RWPE2 (cell line): Measurements from ENCODE around the gene MED15.

Experiments
- ATAC-seq: fragments of 200-7000 bp; cut with Tn5 transposase; 3 replicates; pipeline ENCODE4 v1.9.1; 2021; ENCODE audit warnings: low read depth
- DNase-seq: peaks from one replicate; pipeline ENCODE4 v3.0.0-alpha.2; 2020; ENCODE audit warnings: low spot score
- H3K27ac ChIP-seq: fragments of 450-650 bp; 2 replicates; pipeline ENCODE4 v1.5.1; 2017; ENCODE audit warnings: mild to moderate bottlenecking; ENCODE audit not compliant: poor library complexity, severe bottlenecking
- H3K27me3 ChIP-seq: fragments of 250-450 bp; sonication (Bioruptor Pico); 2 replicates; pipeline ENCODE4 v1.5.1; 2021; ENCODE audit warnings: mild to moderate bottlenecking, moderate library complexity; ENCODE audit not compliant: insufficient read depth, poor library complexity, severe bottlenecking
- H3K36me3 ChIP-seq: fragments of 250-450 bp; sonication (Bioruptor Pico); 2 replicates; pipeline ENCODE4 v1.5.1; 2020; ENCODE audit warnings: low read depth, mild to moderate bottlenecking, moderate library complexity
- H3K4me1 ChIP-seq: fragments of 250-450 bp; sonication (Bioruptor Pico); 2 replicates; pipeline ENCODE4 v1.5.1; 2021; ENCODE audit warnings: mild to moderate bottlenecking, moderate library complexity; ENCODE audit not compliant: insufficient read depth, poor library complexity, severe bottlenecking
- H3K4me3 ChIP-seq: fragments of 250-450 bp; sonication (Bioruptor Pico); 2 replicates; pipeline ENCODE4 v1.5.1; 2021; ENCODE audit warnings: mild to moderate bottlenecking, moderate library complexity; ENCODE audit not compliant: severe bottlenecking
- H3K9me3 ChIP-seq: fragments of 250-450 bp; sonication (Bioruptor Pico); 2 replicates; pipeline ENCODE4 v1.5.1; 2021; ENCODE audit warnings: mild to moderate bottlenecking, moderate library complexity; ENCODE audit not compliant: severe bottlenecking
- TF ChIP-seq, protein P1 (sequence below): fragments of 450-650 bp; IDR thresholded peaks from one replicate; pipeline ENCODE4 v1.5.1; 2017; ENCODE audit warnings: mild to moderate bottlenecking, moderate library complexity; ENCODE audit not compliant: poor library complexity, severe bottlenecking

MED15 gene

DNA sequence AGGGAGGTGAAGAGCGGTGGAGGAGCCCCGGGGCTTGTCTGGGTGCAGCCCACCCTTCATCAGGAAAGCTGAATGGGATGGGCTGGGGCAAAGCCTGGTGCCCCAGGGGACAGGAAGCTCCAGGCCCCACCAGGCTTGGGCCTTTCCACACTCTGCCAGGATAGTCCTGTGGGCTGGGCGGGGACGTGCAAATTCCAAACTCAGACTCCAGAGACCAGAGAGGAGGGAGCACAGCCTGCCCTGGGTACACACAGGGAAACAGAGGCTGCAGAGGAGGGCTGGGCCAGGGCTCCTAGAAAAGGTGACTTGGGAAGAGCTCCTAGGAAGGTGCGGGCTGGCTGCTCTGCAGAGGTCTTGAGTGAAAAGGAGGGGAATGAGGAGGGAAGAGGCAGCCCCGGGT, 124.7 kb downstream of the MED15 start:
- Histone ChIP-seq H3K36me3 (no peaks in the 10 kb centered on the region), H3K27me3 (no peaks in the 10 kb centered on the region), H3K9me3 (no peaks in the 10 kb centered on the region), H3K4me3 (no peak overlapping the region), H3K27ac (no peak overlapping the region), H3K4me1 (no peaks in the 10 kb centered on the region)
- ATAC-seq (no peak), DNase-seq (no peak)
- TF ChIP-seq, protein P1, sequence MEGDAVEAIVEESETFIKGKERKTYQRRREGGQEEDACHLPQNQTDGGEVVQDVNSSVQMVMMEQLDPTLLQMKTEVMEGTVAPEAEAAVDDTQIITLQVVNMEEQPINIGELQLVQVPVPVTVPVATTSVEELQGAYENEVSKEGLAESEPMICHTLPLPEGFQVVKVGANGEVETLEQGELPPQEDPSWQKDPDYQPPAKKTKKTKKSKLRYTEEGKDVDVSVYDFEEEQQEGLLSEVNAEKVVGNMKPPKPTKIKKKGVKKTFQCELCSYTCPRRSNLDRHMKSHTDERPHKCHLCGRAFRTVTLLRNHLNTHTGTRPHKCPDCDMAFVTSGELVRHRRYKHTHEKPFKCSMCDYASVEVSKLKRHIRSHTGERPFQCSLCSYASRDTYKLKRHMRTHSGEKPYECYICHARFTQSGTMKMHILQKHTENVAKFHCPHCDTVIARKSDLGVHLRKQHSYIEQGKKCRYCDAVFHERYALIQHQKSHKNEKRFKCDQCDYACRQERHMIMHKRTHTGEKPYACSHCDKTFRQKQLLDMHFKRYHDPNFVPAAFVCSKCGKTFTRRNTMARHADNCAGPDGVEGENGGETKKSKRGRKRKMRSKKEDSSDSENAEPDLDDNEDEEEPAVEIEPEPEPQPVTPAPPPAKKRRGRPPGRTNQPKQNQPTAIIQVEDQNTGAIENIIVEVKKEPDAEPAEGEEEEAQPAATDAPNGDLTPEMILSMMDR = no peak

DNA sequence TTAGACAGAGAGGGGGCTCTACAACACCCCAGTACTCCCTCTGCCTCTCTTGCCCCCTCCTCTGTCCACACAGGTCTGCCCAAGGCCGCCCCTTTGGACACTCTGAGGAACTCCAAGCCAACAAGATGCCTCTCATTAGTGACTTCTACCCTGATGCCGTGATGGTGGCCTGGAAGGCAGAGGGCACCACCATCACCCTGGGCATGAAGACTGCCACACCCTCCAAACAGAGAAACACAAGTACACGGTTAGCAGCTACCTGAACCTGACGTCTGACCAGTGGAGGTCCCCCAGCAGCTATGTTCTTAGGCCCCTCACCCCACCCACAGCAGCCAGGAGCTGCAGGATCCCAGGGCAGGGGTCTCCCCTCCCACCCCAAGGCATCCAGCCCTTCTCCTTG, 125.1 kb downstream of the MED15 start:
- no peaks in the 10 kb centered on the region for H3K27me3 ChIP-seq
- H3K9me3 ChIP-seq = no peaks in the 10 kb centered on the region
- no peak overlapping the region for H3K4me3 ChIP-seq
- TF ChIP-seq, protein P1 = no peak
- H3K27ac ChIP-seq = no peak overlapping the region
- H3K4me1 ChIP-seq = no peaks in the 10 kb centered on the region
- ATAC-seq (no peak), DNase-seq (no peak)
- no peaks in the 10 kb centered on the region for H3K36me3 ChIP-seq

DNA sequence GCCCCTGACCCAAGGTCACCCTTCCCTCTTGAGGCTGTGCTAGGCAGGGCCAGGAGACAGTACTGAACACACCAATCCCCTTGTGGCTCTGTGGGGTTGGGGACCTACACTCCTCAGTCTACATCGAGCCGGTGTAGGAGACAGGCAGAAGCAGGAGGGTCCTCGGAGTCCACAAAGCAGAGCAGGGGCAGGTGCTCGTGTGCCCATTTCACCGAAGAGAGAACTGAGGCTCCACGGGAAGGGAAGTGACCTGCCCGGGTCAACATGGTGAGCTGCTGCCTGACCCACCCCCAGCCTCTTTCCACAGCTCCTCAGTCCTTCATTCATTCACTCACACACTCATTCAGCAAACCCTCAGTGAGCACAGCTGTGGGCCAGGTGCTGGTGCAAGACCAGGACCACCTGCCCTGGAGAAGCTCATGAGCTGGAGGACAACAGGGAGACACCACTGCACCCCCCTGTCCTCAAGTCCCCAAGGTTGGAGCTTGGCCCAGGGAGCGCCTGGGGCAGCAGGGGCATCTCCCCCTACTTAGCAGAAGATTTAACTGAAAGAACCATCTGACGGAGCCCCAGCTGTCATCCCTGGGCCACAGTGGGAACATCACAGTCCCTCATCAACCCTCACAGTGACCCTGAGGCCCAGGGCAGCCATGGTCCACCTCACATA, 127.3 kb downstream of the MED15 start:
- no peaks in the 10 kb centered on the region for H3K27me3 ChIP-seq
- TF ChIP-seq, protein P1 = no peak
- DNase-seq = no peak
- no peaks in the 10 kb centered on the region for H3K36me3 ChIP-seq
- no peaks in the 10 kb centered on the region for H3K9me3 ChIP-seq
- no peak for ATAC-seq
- no peak overlapping the region for H3K27ac ChIP-seq
- H3K4me3 ChIP-seq = no peak overlapping the region
- no peaks in the 10 kb centered on the region for H3K4me1 ChIP-seq

DNA sequence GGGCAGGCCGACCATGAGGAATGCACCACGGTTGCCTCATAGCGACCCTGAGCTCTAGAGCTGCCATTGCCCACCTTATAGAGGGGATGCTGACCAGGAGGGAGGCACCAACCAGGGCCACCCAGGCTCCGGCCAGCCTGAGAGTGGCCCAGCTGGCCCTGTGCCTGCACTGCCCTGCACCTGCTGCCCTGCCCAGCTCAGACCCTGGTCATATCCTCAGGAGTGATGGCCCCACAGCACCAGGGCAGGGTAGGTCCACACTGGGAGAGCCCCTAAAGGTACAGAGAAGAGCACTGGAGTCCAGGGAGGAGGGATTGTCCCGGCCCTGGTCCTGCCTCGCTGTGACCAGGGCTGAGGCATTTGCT, 127.8 kb downstream of the MED15 start:
- H3K27ac ChIP-seq = no peak overlapping the region
- no peaks in the 10 kb centered on the region for H3K4me1 ChIP-seq
- TF ChIP-seq, protein P1 = no peak
- no peaks in the 10 kb centered on the region for H3K27me3 ChIP-seq
- no peaks in the 10 kb centered on the region for H3K36me3 ChIP-seq
- DNase-seq (no peak), ATAC-seq (no peak)
- no peaks in the 10 kb centered on the region for H3K9me3 ChIP-seq
- H3K4me3 ChIP-seq = no peak overlapping the region

DNA sequence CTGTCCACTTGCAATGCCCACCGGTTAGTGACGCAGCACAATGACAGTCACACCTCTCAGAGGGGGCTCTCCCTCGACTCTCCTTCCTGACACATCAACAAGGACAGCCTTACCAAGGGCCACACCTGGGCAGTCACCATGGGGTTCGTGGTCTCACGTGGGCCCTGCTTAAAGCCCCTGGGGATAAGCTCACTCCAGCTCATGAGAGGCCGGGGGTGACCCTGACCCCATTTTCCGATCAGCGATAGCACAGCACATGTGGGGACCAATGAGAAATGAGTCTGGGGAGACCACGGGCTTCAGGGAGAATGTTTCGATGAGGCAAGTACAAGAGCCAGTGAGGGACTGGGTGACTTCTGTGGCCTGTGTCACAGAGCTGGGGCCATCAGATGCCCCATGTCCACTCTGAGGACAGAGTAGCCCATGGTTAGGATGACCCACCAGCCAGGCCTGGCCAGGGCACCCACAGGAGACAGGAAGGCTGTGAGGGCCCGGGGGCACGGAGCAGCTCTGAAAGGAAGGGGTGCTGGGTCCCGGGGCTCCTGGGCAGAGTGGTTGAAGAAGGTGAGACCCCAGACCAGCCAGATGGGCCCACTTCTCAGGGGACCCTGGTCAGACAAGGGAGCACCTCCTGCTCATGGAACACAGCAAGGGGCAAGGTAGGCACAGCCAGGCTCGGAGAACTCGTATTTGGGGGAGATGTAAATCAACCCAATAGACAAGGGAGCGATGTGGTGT, 128.8 kb downstream of the MED15 start:
- DNase-seq (no peak), ATAC-seq (no peak)
- Histone ChIP-seq H3K27ac (no peak overlapping the region), H3K27me3 (no peaks in the 10 kb centered on the region), H3K36me3 (no peaks in the 10 kb centered on the region), H3K9me3 (no peaks in the 10 kb centered on the region), H3K4me3 (no peak overlapping the region), H3K4me1 (no peaks in the 10 kb centered on the region)
- TF ChIP-seq, protein P1 = no peak
